ENCODE measurements around the gene VKORC1. TPM values are rescaled to one million over a fixed set of nuclear protein-coding genes. Genes with fewer than 3 reads are reported as not detected.

VKORC1 gene
- total RNA-seq, 1 experiment from 2014 or later, result 86.8 TPM

DNA sequence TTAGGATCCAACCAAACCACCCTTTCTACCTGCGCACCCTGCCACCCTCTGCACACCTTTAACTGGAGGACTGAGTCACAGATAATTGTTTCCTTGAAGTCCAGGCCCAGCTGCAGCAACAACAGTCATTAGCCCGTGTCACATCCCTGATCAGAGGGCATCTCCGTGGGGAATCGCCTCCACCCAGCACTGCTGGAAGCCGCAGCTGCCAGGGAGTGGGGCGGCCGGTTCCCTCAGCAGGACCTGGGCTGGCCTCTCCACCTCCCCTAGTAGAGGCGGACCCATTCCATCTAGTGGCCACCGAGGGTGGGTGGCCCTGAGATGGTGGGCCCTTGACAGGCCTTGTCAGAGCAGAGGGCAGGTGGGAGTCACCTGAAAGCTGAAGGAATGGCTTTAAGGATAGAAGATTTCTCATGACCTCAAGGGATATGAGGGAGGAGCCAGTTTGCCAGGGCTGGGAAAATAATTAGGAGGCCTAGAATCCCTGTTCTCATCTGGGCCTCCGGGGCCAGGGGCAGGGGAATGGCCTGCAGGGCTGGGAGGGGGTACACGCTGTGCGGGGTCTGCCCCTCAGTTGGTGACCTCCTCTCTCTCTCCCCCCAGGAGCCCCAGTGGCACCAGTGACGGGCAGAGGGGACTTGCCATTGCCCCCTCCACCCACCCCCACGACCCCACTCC is 12.1 kb downstream of the VKORC1 start:
- Mint-ChIP-seq H3K27ac (ENCODE audit: unreplicated experiment) (no peak overlapping the region), H3K4me3 (ENCODE audit: low read depth, unreplicated experiment) (no peak overlapping the region), H3K27me3 (ENCODE audit: unreplicated experiment) (no peaks in the 10 kb centered on the region), H3K36me3 (ENCODE audit: insufficient read depth, unreplicated experiment) (peaks cover 50% of the 10 kb centered on the region), H3K9me3 (ENCODE audit: low read depth, unreplicated experiment) (no peaks in the 10 kb centered on the region), H3K4me1 (ENCODE audit: low read depth, unreplicated experiment) (no peaks in the 10 kb centered on the region)
- no TSS peak for BruUV-seq (replicated peaks)
- TF ChIP-seq, protein P1, sequence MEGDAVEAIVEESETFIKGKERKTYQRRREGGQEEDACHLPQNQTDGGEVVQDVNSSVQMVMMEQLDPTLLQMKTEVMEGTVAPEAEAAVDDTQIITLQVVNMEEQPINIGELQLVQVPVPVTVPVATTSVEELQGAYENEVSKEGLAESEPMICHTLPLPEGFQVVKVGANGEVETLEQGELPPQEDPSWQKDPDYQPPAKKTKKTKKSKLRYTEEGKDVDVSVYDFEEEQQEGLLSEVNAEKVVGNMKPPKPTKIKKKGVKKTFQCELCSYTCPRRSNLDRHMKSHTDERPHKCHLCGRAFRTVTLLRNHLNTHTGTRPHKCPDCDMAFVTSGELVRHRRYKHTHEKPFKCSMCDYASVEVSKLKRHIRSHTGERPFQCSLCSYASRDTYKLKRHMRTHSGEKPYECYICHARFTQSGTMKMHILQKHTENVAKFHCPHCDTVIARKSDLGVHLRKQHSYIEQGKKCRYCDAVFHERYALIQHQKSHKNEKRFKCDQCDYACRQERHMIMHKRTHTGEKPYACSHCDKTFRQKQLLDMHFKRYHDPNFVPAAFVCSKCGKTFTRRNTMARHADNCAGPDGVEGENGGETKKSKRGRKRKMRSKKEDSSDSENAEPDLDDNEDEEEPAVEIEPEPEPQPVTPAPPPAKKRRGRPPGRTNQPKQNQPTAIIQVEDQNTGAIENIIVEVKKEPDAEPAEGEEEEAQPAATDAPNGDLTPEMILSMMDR (IDR thresholded peaks at IDR 0.05; ENCODE audit: unreplicated experiment), result no peak
- CTCF ChIA-PET, result no interaction called here
- intact Hi-C loops (cut with micrococcal nuclease; ENCODE audit: unreplicated experiment), result no loop called here
- DNase-seq, result no peak

DNA sequence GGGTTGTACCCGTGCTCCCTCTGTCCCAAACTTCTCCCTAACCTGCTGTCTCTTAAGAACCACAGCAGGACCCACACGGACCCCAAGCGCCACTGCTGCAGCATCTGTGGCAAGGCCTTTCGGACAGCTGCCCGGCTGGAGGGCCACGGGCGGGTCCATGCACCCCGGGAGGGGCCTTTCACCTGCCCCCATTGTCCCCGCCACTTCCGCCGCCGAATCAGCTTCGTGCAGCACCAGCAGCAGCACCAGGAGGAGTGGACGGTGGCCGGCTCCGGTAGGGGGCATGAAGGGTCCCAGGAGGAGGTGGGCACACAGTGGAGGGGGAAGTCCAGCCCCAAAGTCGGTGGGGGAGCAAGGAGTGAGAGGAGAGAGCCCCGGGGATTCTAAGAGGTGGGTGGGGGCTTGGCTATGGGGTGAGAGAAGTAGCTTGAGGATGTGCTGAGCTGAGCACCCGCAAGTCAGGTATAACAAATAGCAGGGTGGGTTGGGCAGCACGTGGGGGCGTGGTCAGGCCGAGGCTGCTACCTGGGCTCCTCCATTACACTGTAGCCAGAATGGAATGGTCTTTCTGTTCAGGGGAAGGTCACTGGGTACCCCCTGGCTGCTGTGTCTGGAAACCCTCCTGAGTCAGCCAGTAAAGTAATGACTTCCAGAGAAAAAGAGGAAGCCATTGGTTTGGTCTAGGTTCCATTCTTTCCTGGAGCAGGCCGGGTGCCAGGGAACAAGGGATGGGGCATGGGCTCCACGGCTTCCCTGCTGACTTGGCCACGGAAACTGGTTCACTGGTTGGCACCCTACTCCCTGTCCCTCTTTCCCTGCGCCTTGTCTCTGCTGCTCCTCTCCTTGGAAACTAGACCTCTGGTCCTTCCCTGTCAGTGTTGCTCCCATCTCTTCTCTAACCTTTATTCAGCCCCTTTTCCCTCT is 12.9 kb downstream of the VKORC1 start:
- no peaks in the 10 kb centered on the region for H3K27me3 Mint-ChIP-seq (ENCODE audit: unreplicated experiment)
- BruUV-seq (replicated peaks), result no TSS peak
- no peaks in the 10 kb centered on the region for H3K9me3 Mint-ChIP-seq (ENCODE audit: low read depth, unreplicated experiment)
- H3K36me3 Mint-ChIP-seq (ENCODE audit: insufficient read depth, unreplicated experiment), result peaks cover 50% of the 10 kb centered on the region
- TF ChIP-seq, protein P1 (IDR thresholded peaks at IDR 0.05; ENCODE audit: unreplicated experiment), result no peak
- intact Hi-C loops (cut with micrococcal nuclease; ENCODE audit: unreplicated experiment), result no loop called here
- peak overlapping the region; percentile 20 for H3K27ac Mint-ChIP-seq (ENCODE audit: unreplicated experiment)
- no peak overlapping the region for H3K4me3 Mint-ChIP-seq (ENCODE audit: low read depth, unreplicated experiment)
- no peaks in the 10 kb centered on the region for H3K4me1 Mint-ChIP-seq (ENCODE audit: low read depth, unreplicated experiment)
- DNase-seq, result no peak
- CTCF ChIA-PET, result no interaction called here

DNA sequence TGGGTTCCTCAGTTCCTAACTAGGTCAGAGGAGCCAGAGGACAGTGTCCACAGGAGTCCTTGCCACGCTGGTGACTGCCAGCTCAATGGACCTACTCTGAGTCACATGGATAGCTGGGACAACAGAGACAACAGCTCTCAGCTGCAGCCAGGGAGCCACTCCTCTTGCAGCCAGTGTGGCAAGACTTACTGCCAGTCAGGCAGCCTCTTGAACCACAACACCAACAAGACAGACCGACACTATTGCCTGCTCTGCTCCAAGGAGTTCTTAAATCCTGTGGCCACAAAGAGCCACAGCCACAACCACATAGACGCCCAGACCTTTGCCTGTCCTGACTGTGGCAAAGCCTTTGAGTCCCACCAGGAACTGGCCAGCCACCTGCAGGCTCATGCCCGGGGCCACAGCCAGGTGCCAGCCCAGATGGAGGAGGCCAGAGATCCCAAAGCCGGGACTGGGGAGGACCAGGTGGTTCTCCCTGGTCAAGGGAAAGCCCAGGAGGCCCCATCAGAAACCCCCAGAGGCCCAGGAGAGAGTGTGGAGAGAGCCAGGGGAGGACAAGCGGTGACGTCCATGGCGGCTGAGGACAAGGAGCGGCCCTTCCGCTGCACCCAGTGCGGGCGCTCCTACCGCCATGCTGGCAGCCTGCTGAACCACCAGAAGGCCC is 13.7 kb downstream of the VKORC1 start:
- BruUV-seq (replicated peaks), result no TSS peak
- peak overlapping the region; percentile 20 for H3K27ac Mint-ChIP-seq (ENCODE audit: unreplicated experiment)
- DNase-seq, result no peak
- TF ChIP-seq, protein P1 (IDR thresholded peaks at IDR 0.05; ENCODE audit: unreplicated experiment), result no peak
- intact Hi-C loops (cut with micrococcal nuclease; ENCODE audit: unreplicated experiment), result no loop called here
- no peaks in the 10 kb centered on the region for H3K27me3 Mint-ChIP-seq (ENCODE audit: unreplicated experiment)
- H3K36me3 Mint-ChIP-seq (ENCODE audit: insufficient read depth, unreplicated experiment), result peaks cover 55% of the 10 kb centered on the region
- CTCF ChIA-PET, result no interaction called here
- no peaks in the 10 kb centered on the region for H3K4me1 Mint-ChIP-seq (ENCODE audit: low read depth, unreplicated experiment)
- H3K9me3 Mint-ChIP-seq (ENCODE audit: low read depth, unreplicated experiment), result no peaks in the 10 kb centered on the region
- no peak overlapping the region for H3K4me3 Mint-ChIP-seq (ENCODE audit: low read depth, unreplicated experiment)

DNA sequence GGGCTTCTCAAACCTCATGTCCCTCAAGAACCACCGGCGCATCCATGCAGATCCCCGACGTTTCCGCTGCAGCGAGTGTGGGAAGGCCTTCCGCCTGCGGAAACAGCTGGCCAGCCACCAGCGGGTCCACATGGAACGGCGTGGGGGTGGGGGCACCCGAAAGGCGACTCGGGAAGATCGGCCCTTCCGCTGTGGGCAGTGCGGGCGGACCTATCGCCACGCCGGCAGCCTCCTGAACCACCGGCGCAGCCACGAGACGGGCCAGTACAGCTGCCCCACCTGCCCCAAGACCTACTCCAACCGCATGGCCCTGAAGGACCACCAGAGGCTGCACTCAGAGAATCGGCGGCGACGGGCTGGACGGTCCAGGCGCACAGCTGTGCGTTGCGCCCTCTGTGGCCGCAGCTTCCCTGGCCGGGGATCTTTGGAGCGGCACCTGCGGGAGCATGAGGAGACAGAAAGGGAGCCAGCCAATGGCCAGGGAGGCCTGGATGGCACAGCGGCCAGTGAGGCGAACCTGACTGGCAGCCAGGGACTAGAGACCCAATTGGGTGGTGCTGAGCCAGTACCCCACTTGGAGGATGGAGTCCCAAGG is 14.5 kb downstream of the VKORC1 start:
- peaks cover 3% of the 10 kb centered on the region for H3K4me1 Mint-ChIP-seq (ENCODE audit: low read depth, unreplicated experiment)

More for the DNA sequence above, 14.5 kb downstream of the VKORC1 start:
- BruUV-seq (replicated peaks), result no TSS peak
- Mint-ChIP-seq H3K36me3 (ENCODE audit: insufficient read depth, unreplicated experiment) (peaks cover 55% of the 10 kb centered on the region), H3K9me3 (ENCODE audit: low read depth, unreplicated experiment) (no peaks in the 10 kb centered on the region), H3K4me3 (ENCODE audit: low read depth, unreplicated experiment) (no peak overlapping the region), H3K27me3 (ENCODE audit: unreplicated experiment) (no peaks in the 10 kb centered on the region), H3K27ac (ENCODE audit: unreplicated experiment) (no peak overlapping the region)
- no peak for DNase-seq
- intact Hi-C loops (cut with micrococcal nuclease; ENCODE audit: unreplicated experiment), result no loop called here
- TF ChIP-seq, protein P1 (IDR thresholded peaks at IDR 0.05; ENCODE audit: unreplicated experiment), result no peak
- CTCF ChIA-PET, result no interaction called here
